GM12891 (cell line): ENCODE measurements around the gene PLPPR3.

ENCODE experiments used
- PAX5 ChIP-seq: IDR thresholded peaks from 2 replicates; pipeline ENCODE4 v1.6.1; 2011; ENCODE audit warnings: low read length, moderate library complexity, mild to moderate bottlenecking; ENCODE audit not compliant: insufficient read depth, severe bottlenecking
- POLR2A ChIP-seq: IDR thresholded peaks from 2 replicates; pipeline ENCODE4 v1.6.1; 2011; ENCODE audit warnings: low read depth, low read length, control low read depth
- POLR2AphosphoS5 ChIP-seq: IDR thresholded peaks from 2 replicates; pipeline ENCODE4 v1.6.1; 2011; ENCODE audit warnings: low read depth, low read length, control low read depth
- POU2F2 ChIP-seq: IDR thresholded peaks from 2 replicates; pipeline ENCODE4 v1.6.1; 2011; ENCODE audit warnings: low read depth, mild to moderate bottlenecking, control low read depth, low read length, moderate library complexity
- SPI1 ChIP-seq: IDR thresholded peaks from 2 replicates; pipeline ENCODE4 v1.6.1; 2011; ENCODE audit warnings: low read depth, low read length, control low read depth
- TAF1 ChIP-seq: IDR thresholded peaks from 2 replicates; pipeline ENCODE4 v1.6.1; 2011; ENCODE audit warnings: low read depth, low read length, control low read depth

GRCh38 chr19:768424-768823, 53.3 kb downstream of the PLPPR3 start:
- TF ChIP-seq SPI1 (no peak), POLR2AphosphoS5 (no peak), POLR2A (no peak), TAF1 (no peak), PAX5 (no peak), POU2F2 (no peak)
